ENCODE results near the gene TNFRSF11A.
A peak's percentile ranks its signal among the peaks of the same experiment; 100 is the strongest.

Gene TNFRSF11A

DNA sequence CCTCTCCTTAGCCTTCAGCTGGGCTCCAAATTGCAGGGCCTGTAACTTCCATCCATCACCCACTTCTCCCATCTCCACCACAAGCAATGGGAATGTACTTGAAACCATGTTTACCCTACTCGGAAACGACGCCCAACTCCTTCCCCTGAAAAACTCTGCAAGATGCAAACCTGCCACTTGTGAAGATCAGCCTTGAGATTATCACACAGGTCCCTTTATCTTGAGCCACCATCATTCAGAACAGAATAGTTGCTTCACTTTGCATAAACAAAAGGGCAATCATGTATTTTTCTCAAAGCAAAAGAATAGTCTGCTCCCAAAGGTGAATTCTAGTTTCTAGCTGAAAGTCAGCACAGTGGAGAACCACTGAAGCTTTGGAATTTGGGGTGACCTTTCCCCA lies 75.8 kb downstream of the TNFRSF11A start:
- no peaks in the 10 kb centered on the region for H3K9me3 ChIP-seq (ENCODE audit: control insufficient read depth in 1 of 2, low read length in 2 of 2)
- no peaks in the 10 kb centered on the region for H3K36me3 ChIP-seq (ENCODE audit: control insufficient read depth in 1 of 2, insufficient read depth in 2 of 2, low read length in 2 of 2)
- no peaks in the 10 kb centered on the region for H3K27me3 ChIP-seq (ENCODE audit: control insufficient read depth in 1 of 2, insufficient read depth in 2 of 2, low read length in 2 of 2)
- no peak overlapping the region for H3K27ac ChIP-seq (ENCODE audit: low read depth, low read length)
- no peak overlapping the region for H3K4me3 ChIP-seq (ENCODE audit: low read depth in 1 of 2, low read length in 2 of 2)
- no peak overlapping the region for H3K9ac ChIP-seq (ENCODE audit: low read depth in 1 of 2, low read length in 2 of 2)
- peaks cover 0 to 15% of the 10 kb centered on the region in 2 donors for H3K4me1 ChIP-seq (ENCODE audit: control insufficient read depth in 1 of 2, insufficient read depth in 2 of 2, low read length in 2 of 2)

GRCh38 chr18:62402342-62402948 lies 77.3 kb downstream of the TNFRSF11A start:
- Histone ChIP-seq H3K4me3 (ENCODE audit: low read depth in 1 of 2, low read length in 2 of 2) (no peak overlapping the region), H3K27me3 (ENCODE audit: control insufficient read depth in 1 of 2, insufficient read depth in 2 of 2, low read length in 2 of 2) (no peaks in the 10 kb centered on the region), H3K9me3 (ENCODE audit: control insufficient read depth in 1 of 2, low read length in 2 of 2) (no peaks in the 10 kb centered on the region), H3K27ac (ENCODE audit: low read depth, low read length) (no peak overlapping the region), H3K9ac (ENCODE audit: low read depth in 1 of 2, low read length in 2 of 2) (no peak overlapping the region), H3K4me1 (ENCODE audit: control insufficient read depth in 1 of 2, insufficient read depth in 2 of 2, low read length in 2 of 2) (peaks cover 0 to 15% of the 10 kb centered on the region in 2 donors), H3K36me3 (ENCODE audit: control insufficient read depth in 1 of 2, insufficient read depth in 2 of 2, low read length in 2 of 2) (no peaks in the 10 kb centered on the region)

DNA sequence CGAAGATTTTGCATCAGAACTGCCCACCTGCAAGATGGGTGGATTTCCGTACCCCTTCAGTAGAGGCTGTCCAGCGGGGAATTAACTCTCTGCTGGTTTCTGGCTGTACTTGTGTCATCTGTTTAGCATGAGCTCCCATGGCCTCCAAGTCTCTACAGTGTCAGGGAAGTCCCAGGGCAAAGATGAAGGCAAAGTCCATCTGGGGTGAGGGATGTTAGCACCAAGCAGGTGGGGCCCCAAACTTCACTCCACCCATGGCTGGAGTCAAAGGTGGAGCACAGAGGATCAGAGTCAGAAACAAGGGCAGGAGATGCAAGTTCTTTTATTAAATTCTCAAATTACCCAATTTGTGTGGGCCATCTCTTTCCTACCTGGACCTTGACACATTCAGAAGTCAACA lies 78.0 kb downstream of the TNFRSF11A start:
- Histone ChIP-seq H3K27me3 (ENCODE audit: control insufficient read depth in 1 of 2, insufficient read depth in 2 of 2, low read length in 2 of 2) (no peaks in the 10 kb centered on the region), H3K4me1 (ENCODE audit: control insufficient read depth in 1 of 2, insufficient read depth in 2 of 2, low read length in 2 of 2) (peaks cover 0 to 15% of the 10 kb centered on the region in 2 donors), H3K4me3 (ENCODE audit: low read depth in 1 of 2, low read length in 2 of 2) (no peak overlapping the region), H3K27ac (ENCODE audit: low read depth, low read length) (no peak overlapping the region), H3K36me3 (ENCODE audit: control insufficient read depth in 1 of 2, insufficient read depth in 2 of 2, low read length in 2 of 2) (no peaks in the 10 kb centered on the region), H3K9me3 (ENCODE audit: control insufficient read depth in 1 of 2, low read length in 2 of 2) (no peaks in the 10 kb centered on the region), H3K9ac (ENCODE audit: low read depth in 1 of 2, low read length in 2 of 2) (no peak overlapping the region)

GRCh38 chr18:62404881-62405280 lies 79.8 kb downstream of the TNFRSF11A start:
- H3K9me3 ChIP-seq (ENCODE audit: control insufficient read depth in 1 of 2, low read length in 2 of 2), result no peaks in the 10 kb centered on the region
- no peaks in the 10 kb centered on the region for H3K36me3 ChIP-seq (ENCODE audit: control insufficient read depth in 1 of 2, insufficient read depth in 2 of 2, low read length in 2 of 2)
- no peak overlapping the region for H3K27ac ChIP-seq (ENCODE audit: low read depth, low read length)
- H3K4me3 ChIP-seq (ENCODE audit: low read depth in 1 of 2, low read length in 2 of 2), result no peak overlapping the region
- peaks cover 0 to 9% of the 10 kb centered on the region in 2 donors for H3K4me1 ChIP-seq (ENCODE audit: control insufficient read depth in 1 of 2, insufficient read depth in 2 of 2, low read length in 2 of 2)
- H3K27me3 ChIP-seq (ENCODE audit: control insufficient read depth in 1 of 2, insufficient read depth in 2 of 2, low read length in 2 of 2), result no peaks in the 10 kb centered on the region
- no peak overlapping the region for H3K9ac ChIP-seq (ENCODE audit: low read depth in 1 of 2, low read length in 2 of 2)

DNA sequence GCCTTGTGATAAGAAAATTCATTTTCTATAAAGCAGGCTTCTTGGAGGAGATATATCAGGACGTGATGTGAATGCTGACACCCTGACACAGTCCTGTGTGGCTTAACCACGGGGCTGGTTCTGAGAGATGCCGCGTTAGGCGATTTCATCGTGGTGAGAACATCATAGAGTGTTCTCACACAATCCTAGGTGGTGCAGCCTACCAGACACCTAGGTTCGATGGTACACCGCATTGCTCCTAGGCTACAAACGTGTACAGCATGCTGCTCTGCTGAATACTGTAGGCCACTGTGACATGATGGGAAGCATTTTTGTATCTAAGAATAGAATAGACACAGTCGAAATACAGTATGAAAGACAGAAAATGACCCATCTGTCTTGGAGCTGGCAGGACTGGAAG lies 82.5 kb downstream of the TNFRSF11A start:
- Histone ChIP-seq H3K36me3 (ENCODE audit: control insufficient read depth in 1 of 2, insufficient read depth in 2 of 2, low read length in 2 of 2) (no peaks in the 10 kb centered on the region), H3K27me3 (ENCODE audit: control insufficient read depth in 1 of 2, insufficient read depth in 2 of 2, low read length in 2 of 2) (no peaks in the 10 kb centered on the region), H3K9ac (ENCODE audit: low read depth in 1 of 2, low read length in 2 of 2) (no peak overlapping the region)

GRCh38 chr18:62409821-62410220 lies 84.7 kb downstream of the TNFRSF11A start:
- H3K36me3 ChIP-seq (ENCODE audit: control insufficient read depth in 1 of 2, insufficient read depth in 2 of 2, low read length in 2 of 2), result no peaks in the 10 kb centered on the region
- H3K4me1 ChIP-seq (ENCODE audit: control insufficient read depth in 1 of 2, insufficient read depth in 2 of 2, low read length in 2 of 2), result no peaks in the 10 kb centered on the region
- H3K4me3 ChIP-seq (ENCODE audit: low read depth in 1 of 2, low read length in 2 of 2), result no peak overlapping the region
- no peak overlapping the region for H3K9ac ChIP-seq (ENCODE audit: low read depth in 1 of 2, low read length in 2 of 2)
- H3K9me3 ChIP-seq (ENCODE audit: control insufficient read depth in 1 of 2, low read length in 2 of 2), result peaks cover 0 to 7% of the 10 kb centered on the region in 2 donors
- no peak overlapping the region for H3K27ac ChIP-seq (ENCODE audit: low read depth, low read length)
- no peaks in the 10 kb centered on the region for H3K27me3 ChIP-seq (ENCODE audit: control insufficient read depth in 1 of 2, insufficient read depth in 2 of 2, low read length in 2 of 2)

More for the DNA sequence above, 82.5 kb downstream of the TNFRSF11A start:
- no peak overlapping the region for H3K27ac ChIP-seq (ENCODE audit: low read depth, low read length)
- H3K9me3 ChIP-seq (ENCODE audit: control insufficient read depth in 1 of 2, low read length in 2 of 2), result peaks cover 0 to 7% of the 10 kb centered on the region in 2 donors
- H3K4me3 ChIP-seq (ENCODE audit: low read depth in 1 of 2, low read length in 2 of 2), result no peak overlapping the region
- H3K4me1 ChIP-seq (ENCODE audit: control insufficient read depth in 1 of 2, insufficient read depth in 2 of 2, low read length in 2 of 2), result peaks cover 0 to 6% of the 10 kb centered on the region in 2 donors

DNA sequence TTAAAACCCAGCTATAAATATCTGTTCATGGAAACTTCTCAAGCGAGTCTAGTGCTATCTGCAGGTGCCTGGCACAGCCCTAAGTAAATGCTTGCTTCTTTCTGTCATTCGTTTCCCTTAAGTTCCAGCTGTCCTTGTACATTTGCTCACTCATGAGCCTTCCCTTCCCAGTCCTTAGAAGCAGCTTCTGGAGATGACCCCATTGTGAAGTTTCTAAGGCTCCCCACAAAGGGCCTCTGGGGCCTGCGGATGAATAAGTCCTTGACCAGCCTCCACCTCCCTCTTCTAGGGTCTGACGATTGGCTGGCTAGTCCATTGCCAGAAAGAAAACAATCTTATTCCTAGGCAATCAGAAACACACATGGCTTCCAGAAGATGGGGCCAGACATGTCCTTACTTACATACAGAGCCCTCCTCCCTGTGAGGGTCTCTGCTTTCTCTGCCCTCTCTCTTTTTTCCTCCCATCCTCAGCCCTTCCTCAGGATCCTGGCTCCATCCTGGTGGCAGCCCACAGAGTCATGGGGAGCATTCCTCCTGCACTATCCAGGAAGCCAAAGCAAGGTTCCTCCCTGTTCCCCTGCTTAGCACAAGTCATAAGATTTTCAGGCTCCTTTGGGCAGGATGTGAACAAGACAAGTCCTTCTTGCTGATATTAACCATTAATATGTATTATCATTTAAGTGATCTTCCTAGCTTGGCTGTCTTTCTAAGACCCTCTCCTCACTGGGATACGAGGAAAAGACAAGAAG lies 87.3 kb downstream of the TNFRSF11A start:
- Histone ChIP-seq H3K4me1 (ENCODE audit: control insufficient read depth in 1 of 2, insufficient read depth in 2 of 2, low read length in 2 of 2) (no peaks in the 10 kb centered on the region), H3K27ac (ENCODE audit: low read depth, low read length) (no peak overlapping the region), H3K36me3 (ENCODE audit: control insufficient read depth in 1 of 2, insufficient read depth in 2 of 2, low read length in 2 of 2) (no peaks in the 10 kb centered on the region)

DNA sequence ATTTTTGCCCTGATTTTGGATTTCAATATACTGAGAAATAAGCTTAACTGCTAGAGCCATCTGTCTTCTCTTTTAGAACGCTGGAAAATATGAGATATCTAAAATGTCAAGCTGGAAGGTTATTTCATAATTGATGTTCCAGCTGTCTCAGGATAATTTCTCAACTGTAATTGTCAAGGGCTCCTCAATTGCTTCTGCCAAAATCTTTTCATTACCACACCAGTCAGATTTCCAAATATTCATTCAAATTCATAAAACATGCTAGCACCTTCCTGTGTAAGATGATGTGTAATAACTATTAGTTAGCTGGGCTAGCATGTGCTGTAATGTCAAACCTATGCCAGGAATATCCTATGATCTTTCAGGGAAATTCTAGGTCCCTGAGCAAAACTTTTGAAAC lies 88.1 kb downstream of the TNFRSF11A start:
- no peak overlapping the region for H3K4me3 ChIP-seq (ENCODE audit: low read depth in 1 of 2, low read length in 2 of 2)
- H3K9me3 ChIP-seq (ENCODE audit: control insufficient read depth in 1 of 2, low read length in 2 of 2), result peaks cover 0 to 7% of the 10 kb centered on the region in 2 donors
- no peaks in the 10 kb centered on the region for H3K4me1 ChIP-seq (ENCODE audit: control insufficient read depth in 1 of 2, insufficient read depth in 2 of 2, low read length in 2 of 2)
- no peaks in the 10 kb centered on the region for H3K27me3 ChIP-seq (ENCODE audit: control insufficient read depth in 1 of 2, insufficient read depth in 2 of 2, low read length in 2 of 2)
- H3K36me3 ChIP-seq (ENCODE audit: control insufficient read depth in 1 of 2, insufficient read depth in 2 of 2, low read length in 2 of 2), result no peaks in the 10 kb centered on the region
- H3K27ac ChIP-seq (ENCODE audit: low read depth, low read length), result no peak overlapping the region
- no peak overlapping the region for H3K9ac ChIP-seq (ENCODE audit: low read depth in 1 of 2, low read length in 2 of 2)

More for the DNA sequence above, 87.3 kb downstream of the TNFRSF11A start:
- Histone ChIP-seq H3K4me3 (ENCODE audit: low read depth in 1 of 2, low read length in 2 of 2) (no peak overlapping the region), H3K9me3 (ENCODE audit: control insufficient read depth in 1 of 2, low read length in 2 of 2) (peaks cover 0 to 7% of the 10 kb centered on the region in 2 donors), H3K27me3 (ENCODE audit: control insufficient read depth in 1 of 2, insufficient read depth in 2 of 2, low read length in 2 of 2) (no peaks in the 10 kb centered on the region), H3K9ac (ENCODE audit: low read depth in 1 of 2, low read length in 2 of 2) (no peak overlapping the region)

DNA sequence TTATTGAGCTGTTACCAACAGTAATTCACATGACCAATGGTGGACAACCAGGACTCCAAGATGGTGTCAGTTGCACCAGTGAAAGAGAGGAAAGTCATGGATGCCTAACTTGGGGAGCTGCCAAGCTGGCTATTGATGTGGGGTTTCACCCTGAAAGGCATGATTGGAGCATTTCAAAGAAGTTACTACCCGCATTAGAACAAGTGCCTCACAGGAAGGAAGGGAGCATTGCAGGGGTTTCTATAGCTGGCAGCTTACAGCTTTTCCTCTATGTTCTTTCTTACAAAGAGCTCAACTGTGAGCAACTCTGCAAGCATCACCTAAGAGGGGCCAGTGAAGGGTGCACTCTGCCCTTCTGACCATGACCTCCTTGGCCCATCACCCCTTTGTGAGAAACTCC lies 93.1 kb downstream of the TNFRSF11A start:
- no peak overlapping the region for H3K27ac ChIP-seq (ENCODE audit: low read depth, low read length)
- H3K36me3 ChIP-seq (ENCODE audit: control insufficient read depth in 1 of 2, insufficient read depth in 2 of 2, low read length in 2 of 2), result no peaks in the 10 kb centered on the region
- H3K9me3 ChIP-seq (ENCODE audit: control insufficient read depth in 1 of 2, low read length in 2 of 2), result no peaks in the 10 kb centered on the region
- no peaks in the 10 kb centered on the region for H3K27me3 ChIP-seq (ENCODE audit: control insufficient read depth in 1 of 2, insufficient read depth in 2 of 2, low read length in 2 of 2)
- H3K4me1 ChIP-seq (ENCODE audit: control insufficient read depth in 1 of 2, insufficient read depth in 2 of 2, low read length in 2 of 2), result peaks cover 18 to 26% of the 10 kb centered on the region in 2 donors
- H3K9ac ChIP-seq (ENCODE audit: low read depth in 1 of 2, low read length in 2 of 2), result no peak overlapping the region
- no peak overlapping the region for H3K4me3 ChIP-seq (ENCODE audit: low read depth in 1 of 2, low read length in 2 of 2)

DNA sequence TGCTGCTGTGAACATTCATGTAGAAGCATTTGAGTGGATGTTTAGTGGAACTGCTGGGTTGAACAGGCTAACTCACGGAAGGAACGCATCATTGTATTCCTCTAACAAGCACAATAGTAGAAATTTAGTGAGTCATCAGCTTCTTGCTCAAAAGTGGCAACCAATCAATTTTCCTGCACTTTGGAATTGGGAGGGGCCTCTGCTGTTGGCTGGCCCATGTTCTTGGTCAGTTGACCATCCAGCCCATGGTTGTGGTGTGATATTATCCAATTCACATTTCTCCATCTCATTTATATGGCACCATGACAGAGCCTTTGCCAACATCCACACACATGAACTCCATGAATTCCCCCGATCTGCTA lies 95.0 kb downstream of the TNFRSF11A start:
- no peaks in the 10 kb centered on the region for H3K27me3 ChIP-seq (ENCODE audit: control insufficient read depth in 1 of 2, insufficient read depth in 2 of 2, low read length in 2 of 2)
- H3K9me3 ChIP-seq (ENCODE audit: control insufficient read depth in 1 of 2, low read length in 2 of 2), result no peaks in the 10 kb centered on the region
- peaks cover 18 to 26% of the 10 kb centered on the region in 2 donors for H3K4me1 ChIP-seq (ENCODE audit: control insufficient read depth in 1 of 2, insufficient read depth in 2 of 2, low read length in 2 of 2)
- no peak overlapping the region for H3K9ac ChIP-seq (ENCODE audit: low read depth in 1 of 2, low read length in 2 of 2)
- H3K36me3 ChIP-seq (ENCODE audit: control insufficient read depth in 1 of 2, insufficient read depth in 2 of 2, low read length in 2 of 2), result no peaks in the 10 kb centered on the region
- H3K4me3 ChIP-seq (ENCODE audit: low read depth in 1 of 2, low read length in 2 of 2), result peak overlapping the region; percentile 44 to 63
- peak overlapping the region; percentile 15 for H3K27ac ChIP-seq (ENCODE audit: low read depth, low read length)
